Esophagus squamous epithelium (tissue), 4 donors: ENCODE data around the gene SLC27A5.

ENCODE experiments used
- POLR2A ChIP-seq, 4 donors: fragments of 450-650 bp; IDR thresholded peaks; one replicate each; pipeline ENCODE4 v1.6.1; 2017; ENCODE audit warnings: antibody characterized with exemption in 4 of 4, mild to moderate bottlenecking in 4 of 4, moderate library complexity in 3 of 4
- TF ChIP-seq, protein P1 (sequence below), 6 experiments: fragments of 450-650 bp in 4 of 6; fragments of 200-600 bp in 2 of 6; sonication (generic) in 2 of 6; IDR thresholded peaks; one replicate each; pipeline ENCODE4 v1.5.1; 2016 to 2019; ENCODE audit warnings: antibody characterized with exemption in 6 of 6, mild to moderate bottlenecking in 4 of 6, moderate library complexity in 4 of 6

DNA sequence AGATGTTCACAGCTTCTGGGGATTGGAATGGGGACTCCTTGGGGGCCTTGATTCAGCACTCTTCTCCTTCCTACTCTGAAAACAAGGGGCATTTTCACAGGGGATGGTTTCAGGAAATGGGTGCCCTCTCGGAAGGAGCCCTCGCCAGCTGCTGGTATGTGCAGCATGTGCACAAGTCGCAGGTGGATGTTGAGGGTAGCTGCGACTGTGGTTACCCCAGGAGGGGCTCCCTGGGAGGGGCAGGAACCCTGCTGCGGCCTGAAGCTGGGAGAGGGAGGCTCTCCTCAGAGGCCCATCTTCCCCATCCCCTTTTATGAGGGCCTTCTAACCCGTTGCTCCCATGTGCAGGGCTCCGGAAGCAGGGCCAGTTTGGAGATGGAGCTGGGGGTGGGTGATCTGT is 29.4 kb downstream of the SLC27A5 start:
- TF ChIP-seq, protein P1, sequence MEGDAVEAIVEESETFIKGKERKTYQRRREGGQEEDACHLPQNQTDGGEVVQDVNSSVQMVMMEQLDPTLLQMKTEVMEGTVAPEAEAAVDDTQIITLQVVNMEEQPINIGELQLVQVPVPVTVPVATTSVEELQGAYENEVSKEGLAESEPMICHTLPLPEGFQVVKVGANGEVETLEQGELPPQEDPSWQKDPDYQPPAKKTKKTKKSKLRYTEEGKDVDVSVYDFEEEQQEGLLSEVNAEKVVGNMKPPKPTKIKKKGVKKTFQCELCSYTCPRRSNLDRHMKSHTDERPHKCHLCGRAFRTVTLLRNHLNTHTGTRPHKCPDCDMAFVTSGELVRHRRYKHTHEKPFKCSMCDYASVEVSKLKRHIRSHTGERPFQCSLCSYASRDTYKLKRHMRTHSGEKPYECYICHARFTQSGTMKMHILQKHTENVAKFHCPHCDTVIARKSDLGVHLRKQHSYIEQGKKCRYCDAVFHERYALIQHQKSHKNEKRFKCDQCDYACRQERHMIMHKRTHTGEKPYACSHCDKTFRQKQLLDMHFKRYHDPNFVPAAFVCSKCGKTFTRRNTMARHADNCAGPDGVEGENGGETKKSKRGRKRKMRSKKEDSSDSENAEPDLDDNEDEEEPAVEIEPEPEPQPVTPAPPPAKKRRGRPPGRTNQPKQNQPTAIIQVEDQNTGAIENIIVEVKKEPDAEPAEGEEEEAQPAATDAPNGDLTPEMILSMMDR (IDR thresholded peaks at IDR 0.05), result no peak
- no peak for TF ChIP-seq POLR2A (IDR thresholded peaks at IDR 0.05)
